H9 (cell line): ENCODE measurements around the gene GK2. TPM values are rescaled to one million over a fixed set of nuclear protein-coding genes. Genes with fewer than 3 reads are reported as not detected.

Experiments
- DNase-seq: peaks from one replicate; pipeline ENCODE4 v3.0.0-alpha.2; 2017
- H2AFZ ChIP-seq: one replicate; pipeline ENCODE4 v1.6.1; 2013; ENCODE audit warnings: mild to moderate bottlenecking, low read length, control low read depth, moderate library complexity
- H2AK5ac ChIP-seq: 2 replicates; pipeline ENCODE4 v1.6.1; 2013; ENCODE audit warnings: low read length, control low read depth, mixed read lengths; ENCODE audit not compliant: insufficient read length
- H2BK120ac ChIP-seq: one replicate; pipeline ENCODE4 v1.6.1; 2013; ENCODE audit warnings: low read depth, mild to moderate bottlenecking, low read length, control low read depth, inconsistent platforms; ENCODE audit not compliant: poor library complexity, severe bottlenecking
- H2BK12ac ChIP-seq: 2 replicates; pipeline ENCODE4 v1.6.1; 2013; ENCODE audit warnings: low read length, control low read depth, mixed read lengths, low read depth; ENCODE audit not compliant: insufficient read length
- H2BK15ac ChIP-seq: 2 replicates; pipeline ENCODE4 v1.6.1; 2013; ENCODE audit warnings: low read depth, low read length, control low read depth
- H2BK20ac ChIP-seq: one replicate; pipeline ENCODE4 v1.6.1; 2013; ENCODE audit warnings: low read depth, mild to moderate bottlenecking, low read length, control low read depth, inconsistent platforms; ENCODE audit not compliant: poor library complexity, severe bottlenecking
- H2BK5ac ChIP-seq: 2 replicates; pipeline ENCODE4 v1.6.1; 2013; ENCODE audit warnings: low read length, control low read depth, mixed read lengths; ENCODE audit not compliant: insufficient read length
- H3K14ac ChIP-seq: 2 replicates; pipeline ENCODE4 v1.6.1; 2013; ENCODE audit warnings: low read length, control low read depth; ENCODE audit not compliant: insufficient read depth
- H3K18ac ChIP-seq: 2 replicates; pipeline ENCODE4 v1.6.1; 2013; ENCODE audit warnings: low read depth, mild to moderate bottlenecking, mixed read lengths, low read length, control low read depth; ENCODE audit not compliant: insufficient read length
- H3K23ac ChIP-seq: 2 replicates; pipeline ENCODE4 v1.6.1; 2013; ENCODE audit warnings: low read length, control low read depth, mixed read lengths, low read depth; ENCODE audit not compliant: insufficient read length
- H3K23me2 ChIP-seq: 2 replicates; pipeline ENCODE4 v1.6.1; 2013; ENCODE audit warnings: low read depth, mild to moderate bottlenecking, mixed read lengths, low read length, control low read depth; ENCODE audit not compliant: insufficient read length, poor library complexity, severe bottlenecking
- H3K27ac ChIP-seq: 2 replicates; pipeline ENCODE4 v1.5.1; 2013; ENCODE audit warnings: low read length, control low read depth, mixed read lengths, low read depth; ENCODE audit not compliant: insufficient read length
- H3K27me3 ChIP-seq: 2 replicates; pipeline ENCODE4 v1.6.1; 2013; ENCODE audit warnings: low read length, control low read depth, inconsistent platforms; ENCODE audit not compliant: insufficient read depth
- H3K4ac ChIP-seq: 2 replicates; pipeline ENCODE4 v1.6.1; 2013; ENCODE audit warnings: low read depth, mild to moderate bottlenecking, control low read depth, inconsistent platforms, low read length, moderate library complexity
- H3K4me1 ChIP-seq: 2 replicates; pipeline ENCODE4 v1.6.1; 2013; ENCODE audit warnings: low read length, control low read depth, inconsistent platforms; ENCODE audit not compliant: insufficient read depth
- H3K4me2 ChIP-seq: 2 replicates; pipeline ENCODE4 v1.6.1; 2013; ENCODE audit warnings: low read length, control low read depth, mixed read lengths; ENCODE audit not compliant: insufficient read length, insufficient read depth
- H3K56ac ChIP-seq: 2 replicates; pipeline ENCODE4 v1.6.1; 2013; ENCODE audit warnings: low read depth, mild to moderate bottlenecking, mixed read lengths, low read length, control low read depth; ENCODE audit not compliant: insufficient read length
- H3K79me1 ChIP-seq: 2 replicates; pipeline ENCODE4 v1.6.1; 2013; ENCODE audit warnings: low read depth, mild to moderate bottlenecking, moderate library complexity, low read length, control low read depth, inconsistent platforms; ENCODE audit not compliant: insufficient read depth, poor library complexity, severe bottlenecking
- H3K79me2 ChIP-seq: 2 replicates; pipeline ENCODE4 v1.6.1; 2013; ENCODE audit warnings: low read length, control low read depth, inconsistent platforms; ENCODE audit not compliant: insufficient read depth
- H3K9ac ChIP-seq: 2 replicates; pipeline ENCODE4 v1.6.1; 2013; ENCODE audit warnings: low read length, control low read depth, mixed read lengths; ENCODE audit not compliant: insufficient read length; ENCODE audit errors: extremely low read depth
- H3K9me3 ChIP-seq: one replicate; pipeline ENCODE4 v1.6.1; 2013; ENCODE audit warnings: low read depth, low read length, inconsistent platforms; ENCODE audit not compliant: control insufficient read depth
- H3T11ph ChIP-seq: one replicate; pipeline ENCODE4 v1.6.1; 2013; ENCODE audit warnings: mild to moderate bottlenecking, low read length, control low read depth, inconsistent platforms
- H4K20me1 ChIP-seq: one replicate; pipeline ENCODE4 v1.6.1; 2013; ENCODE audit not compliant: control insufficient read depth, insufficient read length, insufficient read depth
- H4K5ac ChIP-seq: 2 replicates; pipeline ENCODE4 v1.6.1; 2013; ENCODE audit warnings: low read depth, mild to moderate bottlenecking, mixed read lengths, low read length, control low read depth; ENCODE audit not compliant: insufficient read length
- H4K8ac ChIP-seq: replicated peaks from 2 replicates; pipeline ENCODE4 v1.6.1; 2013; ENCODE audit warnings: low read length, control low read depth, mixed read lengths, low read depth; ENCODE audit not compliant: insufficient read length
- H4K91ac ChIP-seq: 2 replicates; pipeline ENCODE4 v1.6.1; 2013; ENCODE audit warnings: low read depth, mild to moderate bottlenecking, moderate library complexity, mixed read lengths, low read length, control low read depth; ENCODE audit not compliant: insufficient read length
- H3K27ac Mint-ChIP-seq, 3 experiments: 2 replicates in 2 of 3; 3 replicates in 1 of 3; pipeline ENCODE4 v1.8.0; 2020 to 2021; ENCODE audit warnings: mixed read lengths in 3 of 3, mild to moderate bottlenecking in 1 of 3, moderate library complexity in 1 of 3
- H3K27me3 Mint-ChIP-seq: 2 replicates; pipeline ENCODE4 v1.8.0; 2021; ENCODE audit warnings: low read depth, mild to moderate bottlenecking, moderate library complexity, mixed read lengths
- H3K36me3 Mint-ChIP-seq, 3 experiments: 2 replicates in 2 of 3; 3 replicates in 1 of 3; pipeline ENCODE4 v1.8.0; 2020 to 2021; ENCODE audit warnings: low read depth in 3 of 3, mixed read lengths in 3 of 3; ENCODE audit not compliant: insufficient read depth in 1 of 3
- H3K4me1 Mint-ChIP-seq, 2 experiments: 2 replicates each; pipeline ENCODE4 v1.8.0; 2020; ENCODE audit warnings: mixed read lengths in 2 of 2
- H3K4me3 Mint-ChIP-seq, 2 experiments: 2 replicates in 1 of 2; 3 replicates in 1 of 2; pipeline ENCODE4 v1.8.0; 2020 to 2021; ENCODE audit warnings: mild to moderate bottlenecking in 2 of 2, mixed read lengths in 2 of 2, moderate library complexity in 1 of 2
- H3K9me3 Mint-ChIP-seq, 2 experiments: 2 replicates in 1 of 2; 3 replicates in 1 of 2; pipeline ENCODE4 v1.8.0; 2020; ENCODE audit warnings: mild to moderate bottlenecking in 2 of 2, mixed read lengths in 2 of 2, moderate library complexity in 1 of 2
- CTCF ChIP-seq: fragments of 200-600 bp; sonication (generic); conservative IDR thresholded peaks from 3 replicates; pipeline ENCODE4 v1.8.0; 2021; ENCODE audit warnings: antibody characterized with exemption, mild to moderate bottlenecking
- WGBS: extraction: QIAGEN DNeasy Blood & Tissue Kit; methylation state at CpG from one replicate; pipeline ENCODE4 v1.1.7; 2013; ENCODE audit warnings: missing lambda C conversion rate, low lambda C conversion rate, mixed read lengths; ENCODE audit not compliant: insufficient read length; ENCODE audit errors: extremely low coverage; 5-methylcytosine and 5-hydroxymethylcytosine counted together
- total RNA-seq: library from RNA; stranded (reverse); gene quantifications from 2 replicates; pipeline ENCODE4 v1.2.1, GENCODE V29; 2021

Gene GK2
- total RNA-seq, 1 experiment from 2014 or later: not detected

- peaks cover 8 to 10% of the 10 kb centered on the region in 2 experiments for H3K4me1 Mint-ChIP-seq
- H3K36me3 Mint-ChIP-seq: no peaks in the 10 kb centered on the region
- no peak for TF ChIP-seq CTCF
Measured at GRCh38 chr4:79397951-79398350, 10.1 kb downstream of the GK2 start.

More at GRCh38 chr4:79397951-79398350, 10.1 kb downstream of the GK2 start:
- Histone ChIP-seq H3K56ac (no peak overlapping the region), H3K27ac (no peak overlapping the region), H3K79me1 (no peaks in the 10 kb centered on the region), H2BK120ac (no peak overlapping the region), H4K91ac (no peak overlapping the region), H2BK12ac (no peak overlapping the region), H3K9me3 (no peaks in the 10 kb centered on the region), H2BK20ac (no peak overlapping the region), H3K18ac (no peak overlapping the region), H3K23ac (no peak overlapping the region), H3T11ph (no peak overlapping the region), H3K9ac (no peak overlapping the region), H3K4me1 (no peaks in the 10 kb centered on the region), H3K27me3 (no peaks in the 10 kb centered on the region), H3K4me2 (no peak overlapping the region), H2AK5ac (no peak overlapping the region), H2AFZ (no peak overlapping the region), H2BK15ac (no peak overlapping the region), H4K8ac (no peak overlapping the region), H3K23me2 (no peaks in the 10 kb centered on the region), H4K5ac (no peak overlapping the region), H3K14ac (no peak overlapping the region), H3K79me2 (no peaks in the 10 kb centered on the region), H2BK5ac (no peak overlapping the region), H3K4ac (no peak overlapping the region), H4K20me1 (no peaks in the 10 kb centered on the region)
- no peak for DNase-seq
- H3K4me3 Mint-ChIP-seq: no peak overlapping the region
- no CpG with 5 or more reads among the region's 5 CpGs for WGBS
- H3K27ac Mint-ChIP-seq: no peak overlapping the region
- H3K9me3 Mint-ChIP-seq: no peaks in the 10 kb centered on the region
- H3K27me3 Mint-ChIP-seq: no peaks in the 10 kb centered on the region
